SK-MEL-5 (cell line): ENCODE measurements around the gene ALLC. TPM values are rescaled to one million over a fixed set of nuclear protein-coding genes. Genes with fewer than 3 reads are reported as not detected.

ENCODE experiments used
- DNase-seq: peaks from one replicate; pipeline ENCODE4 v3.0.0-alpha.2; 2016; ENCODE audit warnings: low read depth, low spot score
- in situ Hi-C: cut with HindIII; loops from 2 replicates; pipeline ENCODE4 v1.10.0; 2016; ENCODE audit warnings: low sequenced_read_pairs, high pct_unique_total_duplicates, low pct_unique_long_range_greater_than_20kb
- total RNA-seq: library from RNA; depleted of rRNA; stranded (reverse); fragments of >200 nt; shearing (Covaris generic); gene quantifications from 2 replicates; pipeline ENCODE4 v1.2.3, GENCODE V29; 2014

Gene ALLC
- total RNA-seq, 1 experiment from 2014 or later: not detected

GRCh38 chr2:3725458-3726250 lies 67.7 kb downstream of the ALLC start:
- in situ Hi-C loops: no loop called here
- no peak for DNase-seq

- in situ Hi-C loops: no loop called here
- no peak for DNase-seq
These were observed 68.5 kb downstream of the ALLC start for GRCh38 chr2:3726511-3726910.

- DNase-seq: no peak
- in situ Hi-C loops: no loop called here
These were observed 69.5 kb downstream of the ALLC start for GRCh38 chr2:3727397-3728045.

- in situ Hi-C loops: no loop called here
- DNase-seq: peak; percentile 70
These were observed 70.4 kb downstream of the ALLC start for GRCh38 chr2:3728104-3729054.

- in situ Hi-C loops: no loop called here
- DNase-seq: no peak
These were observed 71.1 kb downstream of the ALLC start for GRCh38 chr2:3729055-3729448.

GRCh38 chr2:3729786-3730185 lies 71.8 kb downstream of the ALLC start:
- in situ Hi-C loops: no loop called here
- DNase-seq: no peak

GRCh38 chr2:3730646-3731045 lies 72.6 kb downstream of the ALLC start:
- DNase-seq: peak; percentile 54
- in situ Hi-C loops: no loop called here

GRCh38 chr2:3731829-3732228 lies 73.8 kb downstream of the ALLC start:
- in situ Hi-C loops: no loop called here
- DNase-seq: no peak

- in situ Hi-C loops: no loop called here
- DNase-seq: no peak
These were observed 78.1 kb downstream of the ALLC start for GRCh38 chr2:3736112-3736511.

- DNase-seq: no peak
- in situ Hi-C loops: no loop called here
These were observed 79.1 kb downstream of the ALLC start for GRCh38 chr2:3737128-3737527.

GRCh38 chr2:3738454-3738853 lies 80.5 kb downstream of the ALLC start:
- in situ Hi-C loops: no loop called here

GRCh38 chr2:3739313-3739712 lies 81.3 kb downstream of the ALLC start:
- in situ Hi-C loops: no loop called here
- DNase-seq: peak; percentile 22

More at GRCh38 chr2:3738454-3738853, 80.5 kb downstream of the ALLC start:
- peak; percentile 84 for DNase-seq

- DNase-seq: peak; percentile 28
- in situ Hi-C loops: no loop called here
These were observed 83.4 kb downstream of the ALLC start for GRCh38 chr2:3741396-3741795.

- DNase-seq: peak; percentile 45
- in situ Hi-C loops: no loop called here
These were observed 84.0 kb downstream of the ALLC start for GRCh38 chr2:3741867-3742602.

GRCh38 chr2:3742743-3743508 lies 84.9 kb downstream of the ALLC start:
- in situ Hi-C loops: no loop called here
- no peak for DNase-seq

- in situ Hi-C loops: no loop called here
- no peak for DNase-seq
These were observed 86.1 kb downstream of the ALLC start for GRCh38 chr2:3743951-3744555.
